ENCODE measurements around the gene KRTAP12-1.

KRTAP12-1 gene

GRCh38 chr21:44681152-44681551 is 811 bp downstream of the KRTAP12-1 start:
- H3K27me3 ChIP-seq (ENCODE audit: insufficient read depth, low read length) = no peaks in the 10 kb centered on the region

GRCh38 chr21:44677881-44678280 is 4.1 kb downstream of the KRTAP12-1 start:
- Histone ChIP-seq H3K36me3 (ENCODE audit: insufficient read depth, low read length) (no peaks in the 10 kb centered on the region; the same call in 1 of the 2 replicates), H3K27ac (ENCODE audit: low read depth, low read length, poor library complexity, severe bottlenecking) (no peak overlapping the region), H3K4me2 (ENCODE audit: low read length) (no peak overlapping the region), H3K9me3 (ENCODE audit: low read length) (no peaks in the 10 kb centered on the region), H3K9ac (ENCODE audit: low read length) (no peak overlapping the region), H3K27me3 (ENCODE audit: insufficient read depth, low read length) (no peaks in the 10 kb centered on the region), H3K4me1 (ENCODE audit: insufficient read depth, low read length, severe bottlenecking) (no peaks in the 10 kb centered on the region), H3K4me3 (ENCODE audit: low read depth, low read length, poor library complexity, severe bottlenecking) (no peak overlapping the region), H3K9me2 (ENCODE audit: low read depth, low read length) (no peaks in the 10 kb centered on the region), H3F3A (ENCODE audit: insufficient read depth, low read length) (no peaks in the 10 kb centered on the region), H2AFZ (ENCODE audit: low read length) (no peak overlapping the region), H3K79me2 (ENCODE audit: insufficient read depth, low read length) (no peaks in the 10 kb centered on the region), H4K20me1 (ENCODE audit: insufficient read depth, low read length) (no peaks in the 10 kb centered on the region)
- TF ChIP-seq EZH2 (IDR thresholded peaks at IDR 0.05; ENCODE audit: borderline replicate concordance, low read length) = no peak

More at GRCh38 chr21:44681152-44681551, 811 bp downstream of the KRTAP12-1 start:
- Histone ChIP-seq H3K79me2 (ENCODE audit: insufficient read depth, low read length) (no peaks in the 10 kb centered on the region), H3K27ac (ENCODE audit: low read depth, low read length, poor library complexity, severe bottlenecking) (no peak overlapping the region), H3F3A (ENCODE audit: insufficient read depth, low read length) (no peaks in the 10 kb centered on the region), H3K9ac (ENCODE audit: low read length) (no peak overlapping the region), H3K36me3 (ENCODE audit: insufficient read depth, low read length) (no peaks in the 10 kb centered on the region), H3K4me2 (ENCODE audit: low read length) (no peak overlapping the region), H3K4me1 (ENCODE audit: insufficient read depth, low read length, severe bottlenecking) (no peaks in the 10 kb centered on the region), H3K4me3 (ENCODE audit: low read depth, low read length, poor library complexity, severe bottlenecking) (no peak overlapping the region), H3K9me2 (ENCODE audit: low read depth, low read length) (no peaks in the 10 kb centered on the region), H2AFZ (ENCODE audit: low read length) (no peak overlapping the region), H4K20me1 (ENCODE audit: insufficient read depth, low read length) (no peaks in the 10 kb centered on the region), H3K9me3 (ENCODE audit: low read length) (no peaks in the 10 kb centered on the region)
- TF ChIP-seq EZH2 (IDR thresholded peaks at IDR 0.05; ENCODE audit: borderline replicate concordance, low read length) (no peak), CTCF (IDR thresholded peaks at IDR 0.05; ENCODE audit: low read length) (no peak)

GRCh38 chr21:44671911-44672310 is 10.1 kb downstream of the KRTAP12-1 start:
- no peak overlapping the region for H2AFZ ChIP-seq (ENCODE audit: low read length)
- H4K20me1 ChIP-seq (ENCODE audit: insufficient read depth, low read length) = no peaks in the 10 kb centered on the region
- H3F3A ChIP-seq (ENCODE audit: insufficient read depth, low read length) = no peaks in the 10 kb centered on the region
- no peaks in the 10 kb centered on the region; the same call in 1 of the 2 replicates for H3K36me3 ChIP-seq (ENCODE audit: insufficient read depth, low read length)
- H3K9me2 ChIP-seq (ENCODE audit: low read depth, low read length) = no peaks in the 10 kb centered on the region
- no peaks in the 10 kb centered on the region for H3K79me2 ChIP-seq (ENCODE audit: insufficient read depth, low read length)
- H3K4me3 ChIP-seq (ENCODE audit: low read depth, low read length, poor library complexity, severe bottlenecking) = no peak overlapping the region
- H3K4me2 ChIP-seq (ENCODE audit: low read length) = no peak overlapping the region
- TF ChIP-seq EZH2 (IDR thresholded peaks at IDR 0.05; ENCODE audit: borderline replicate concordance, low read length) = no peak
- TF ChIP-seq CTCF (IDR thresholded peaks at IDR 0.05; ENCODE audit: low read length) = no peak
- H3K9me3 ChIP-seq (ENCODE audit: low read length) = no peaks in the 10 kb centered on the region
- no peak overlapping the region for H3K9ac ChIP-seq (ENCODE audit: low read length)
- H3K27ac ChIP-seq (ENCODE audit: low read depth, low read length, poor library complexity, severe bottlenecking) = no peak overlapping the region
- H3K27me3 ChIP-seq (ENCODE audit: insufficient read depth, low read length) = no peaks in the 10 kb centered on the region; the same call in 1 of the 2 replicates
- no peaks in the 10 kb centered on the region for H3K4me1 ChIP-seq (ENCODE audit: insufficient read depth, low read length, severe bottlenecking)

All from OCI-LY1 (cell line).